Vagina (tissue), 2 donors: ENCODE data around the gene CD69. TPM values are rescaled to one million over a fixed set of nuclear protein-coding genes. Genes with fewer than 3 reads are reported as not detected.

Source experiments
- DNase-seq, 2 donors: peaks; one replicate each; pipeline ENCODE4 v3.0.0-alpha.2; 2017; ENCODE audit errors: extremely low spot score in 2 of 2
- H3K27ac ChIP-seq: fragments of 200-600 bp; sonication (generic); one replicate; pipeline ENCODE4 v1.5.1; 2019
- H3K27me3 ChIP-seq: fragments of 200-600 bp; sonication (generic); one replicate; pipeline ENCODE4 v1.5.1; 2019
- H3K36me3 ChIP-seq, 2 donors: fragments of 200-600 bp; sonication (generic); one replicate each; pipeline ENCODE4 v1.5.1; 2017 to 2019
- H3K4me1 ChIP-seq: fragments of 200-600 bp; sonication (generic); one replicate; pipeline ENCODE4 v1.5.1; 2019
- H3K4me3 ChIP-seq, 2 donors: fragments of 200-600 bp; sonication (generic); 1 replicate in 1 of 2; 2 replicates in 1 of 2; pipeline ENCODE4 v1.5.1; 2016 to 2019
- H3K9me3 ChIP-seq: fragments of 200-600 bp; sonication (generic); one replicate; pipeline ENCODE4 v1.5.1; 2019
- POLR2A ChIP-seq, 2 donors: fragments of 450-650 bp; IDR thresholded peaks; one replicate each; pipeline ENCODE4 v1.6.1; 2017; ENCODE audit warnings: antibody characterized with exemption in 2 of 2, mild to moderate bottlenecking in 2 of 2, moderate library complexity in 2 of 2
- POLR2AphosphoS5 ChIP-seq, 2 donors: sonication (generic); formaldehyde crosslinking; IDR thresholded peaks; one replicate each; pipeline ENCODE4 v1.9.0; 2017; ENCODE audit warnings: antibody characterized with exemption in 2 of 2, mild to moderate bottlenecking in 2 of 2, low read depth in 1 of 2; ENCODE audit not compliant: insufficient read depth in 1 of 2
- intact Hi-C: fragments of 100-400 bp; cut with DNase I; formaldehyde crosslinking; loops from one replicate; pipeline ENCODE4 v1.15.1; 2023
- total RNA-seq: library from RNA; depleted of rRNA; stranded (reverse); fragments of >200 nt; gene quantifications from one replicate; pipeline ENCODE4 v1.2.3, GENCODE V29; 2016
- TF ChIP-seq, protein P1 (sequence below), 3 experiments: fragments of 450-650 bp in 2 of 3; fragments of 200-600 bp in 1 of 3; sonication (generic) in 1 of 3; IDR thresholded peaks; one replicate each; pipeline ENCODE4 v1.5.1; 2017 to 2019; ENCODE audit warnings: antibody characterized with exemption in 3 of 3, mild to moderate bottlenecking in 2 of 3, moderate library complexity in 2 of 3

Gene CD69
- total RNA-seq, 1 donor from 2014 or later, result 28.5 TPM

- H3K36me3 ChIP-seq, result no peaks in the 10 kb centered on the region
- no peaks in the 10 kb centered on the region for H3K9me3 ChIP-seq
- intact Hi-C loops, result no loop called here
- no peak overlapping the region for H3K27ac ChIP-seq
- H3K4me3 ChIP-seq, result no peak overlapping the region
- no peak for DNase-seq
- H3K4me1 ChIP-seq, result no peaks in the 10 kb centered on the region
- TF ChIP-seq, protein P1, sequence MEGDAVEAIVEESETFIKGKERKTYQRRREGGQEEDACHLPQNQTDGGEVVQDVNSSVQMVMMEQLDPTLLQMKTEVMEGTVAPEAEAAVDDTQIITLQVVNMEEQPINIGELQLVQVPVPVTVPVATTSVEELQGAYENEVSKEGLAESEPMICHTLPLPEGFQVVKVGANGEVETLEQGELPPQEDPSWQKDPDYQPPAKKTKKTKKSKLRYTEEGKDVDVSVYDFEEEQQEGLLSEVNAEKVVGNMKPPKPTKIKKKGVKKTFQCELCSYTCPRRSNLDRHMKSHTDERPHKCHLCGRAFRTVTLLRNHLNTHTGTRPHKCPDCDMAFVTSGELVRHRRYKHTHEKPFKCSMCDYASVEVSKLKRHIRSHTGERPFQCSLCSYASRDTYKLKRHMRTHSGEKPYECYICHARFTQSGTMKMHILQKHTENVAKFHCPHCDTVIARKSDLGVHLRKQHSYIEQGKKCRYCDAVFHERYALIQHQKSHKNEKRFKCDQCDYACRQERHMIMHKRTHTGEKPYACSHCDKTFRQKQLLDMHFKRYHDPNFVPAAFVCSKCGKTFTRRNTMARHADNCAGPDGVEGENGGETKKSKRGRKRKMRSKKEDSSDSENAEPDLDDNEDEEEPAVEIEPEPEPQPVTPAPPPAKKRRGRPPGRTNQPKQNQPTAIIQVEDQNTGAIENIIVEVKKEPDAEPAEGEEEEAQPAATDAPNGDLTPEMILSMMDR (IDR thresholded peaks at IDR 0.05), result no peak
- no peak for TF ChIP-seq POLR2AphosphoS5 (IDR thresholded peaks at IDR 0.05; ENCODE audit: insufficient read depth in 1 of 2, low read depth in 1 of 2)
- no peak for TF ChIP-seq POLR2A (IDR thresholded peaks at IDR 0.05)
- no peaks in the 10 kb centered on the region for H3K27me3 ChIP-seq
Observed at GRCh38 chr12:9805883-9806282, 45.2 kb upstream of the CD69 start.

DNA sequence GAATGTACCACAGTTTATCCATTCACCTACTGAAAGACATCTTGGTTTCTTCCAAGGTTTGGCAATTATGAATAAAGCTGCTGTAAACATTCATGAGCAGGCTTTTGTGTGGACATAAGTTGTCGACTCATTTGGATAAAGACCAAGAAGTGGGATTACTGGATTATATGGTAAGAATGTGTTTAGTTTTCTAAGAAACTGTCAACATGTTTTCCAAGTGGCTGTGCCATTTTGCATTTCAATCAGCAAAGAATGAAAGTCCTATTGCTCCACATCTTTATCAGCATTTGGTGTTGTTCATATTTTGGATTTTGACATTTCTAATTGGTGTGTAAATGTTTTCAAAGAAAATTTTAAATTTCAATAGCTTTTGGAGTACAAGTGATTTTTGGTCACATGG lies 39.3 kb upstream of the CD69 start:
- H3K36me3 ChIP-seq, result no peaks in the 10 kb centered on the region
- H3K4me3 ChIP-seq, result no peak overlapping the region
- no peaks in the 10 kb centered on the region for H3K4me1 ChIP-seq
- H3K27me3 ChIP-seq, result no peaks in the 10 kb centered on the region
- H3K9me3 ChIP-seq, result no peaks in the 10 kb centered on the region
- TF ChIP-seq POLR2A (IDR thresholded peaks at IDR 0.05) (no peak), POLR2AphosphoS5 (IDR thresholded peaks at IDR 0.05; ENCODE audit: insufficient read depth in 1 of 2, low read depth in 1 of 2) (no peak)
- TF ChIP-seq, protein P1 (IDR thresholded peaks at IDR 0.05), result no peak
- H3K27ac ChIP-seq, result no peak overlapping the region
- intact Hi-C loops, result no loop called here
- DNase-seq, result no peak

- intact Hi-C loops, result no loop called here
- Histone ChIP-seq H3K9me3 (no peaks in the 10 kb centered on the region), H3K27ac (no peak overlapping the region), H3K36me3 (no peaks in the 10 kb centered on the region), H3K4me1 (no peaks in the 10 kb centered on the region), H3K27me3 (no peaks in the 10 kb centered on the region), H3K4me3 (no peak overlapping the region)
- DNase-seq, result no peak
- TF ChIP-seq POLR2A (IDR thresholded peaks at IDR 0.05) (no peak), POLR2AphosphoS5 (IDR thresholded peaks at IDR 0.05; ENCODE audit: insufficient read depth in 1 of 2, low read depth in 1 of 2) (peak in 1 of 2 donors; percentile 39)
Observed at GRCh38 chr12:9797722-9798619, 37.3 kb upstream of the CD69 start.

- H3K4me3 ChIP-seq, result no peak overlapping the region
- intact Hi-C loops, result no loop called here
- H3K4me1 ChIP-seq, result no peaks in the 10 kb centered on the region
- H3K27me3 ChIP-seq, result no peaks in the 10 kb centered on the region
- no peak overlapping the region for H3K27ac ChIP-seq
- TF ChIP-seq, protein P1 (IDR thresholded peaks at IDR 0.05), result no peak
- no peak for TF ChIP-seq POLR2A (IDR thresholded peaks at IDR 0.05)
- TF ChIP-seq POLR2AphosphoS5 (IDR thresholded peaks at IDR 0.05; ENCODE audit: insufficient read depth in 1 of 2, low read depth in 1 of 2), result no peak
- no peaks in the 10 kb centered on the region for H3K9me3 ChIP-seq
- H3K36me3 ChIP-seq, result no peaks in the 10 kb centered on the region
- no peak for DNase-seq
Observed at GRCh38 chr12:9796971-9797370, 36.3 kb upstream of the CD69 start.

DNA sequence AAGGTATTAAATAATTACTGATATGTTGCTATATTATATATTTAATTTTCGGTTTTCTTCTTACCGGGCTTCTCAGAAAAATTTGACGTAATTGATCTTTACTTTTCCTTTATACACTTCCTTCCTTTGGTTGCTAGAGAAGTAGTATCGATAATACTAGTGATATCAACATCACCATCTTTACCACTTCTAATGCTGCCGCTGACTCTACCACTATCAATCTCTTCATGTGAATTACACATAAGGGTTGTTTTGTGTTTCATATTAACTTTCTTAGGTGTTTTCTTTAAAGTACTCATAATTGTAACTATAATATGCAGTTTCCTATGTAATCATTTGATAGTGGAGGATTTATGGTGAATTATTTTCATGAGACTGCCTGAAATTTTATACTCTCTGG lies 35.6 kb upstream of the CD69 start:
- Histone ChIP-seq H3K36me3 (no peaks in the 10 kb centered on the region), H3K27ac (no peak overlapping the region), H3K4me3 (no peak overlapping the region), H3K27me3 (no peaks in the 10 kb centered on the region), H3K9me3 (no peaks in the 10 kb centered on the region), H3K4me1 (no peaks in the 10 kb centered on the region)
- TF ChIP-seq, protein P1 (IDR thresholded peaks at IDR 0.05), result no peak
- TF ChIP-seq POLR2A (IDR thresholded peaks at IDR 0.05) (no peak), POLR2AphosphoS5 (IDR thresholded peaks at IDR 0.05; ENCODE audit: insufficient read depth in 1 of 2, low read depth in 1 of 2) (no peak)
- intact Hi-C loops, result no loop called here
- no peak for DNase-seq
